Tibial artery (tissue), 4 donors: ENCODE measurements around the gene SPATA20.

Experiments used
- DNase-seq, 2 donors: peaks; one replicate each; pipeline ENCODE4 v3.0.0-alpha.2; 2019
- H3K27ac ChIP-seq, 2 donors: fragments of 200-600 bp; sonication (generic) in 1 of 2; 1 replicate in 1 of 2; 2 replicates in 1 of 2; pipeline ENCODE4 v1.5.1; 2018 to 2019; ENCODE audit warnings: mild to moderate bottlenecking in 1 of 2
- H3K27me3 ChIP-seq, 2 donors: fragments of 200-600 bp; sonication (generic) in 1 of 2; one replicate each; pipeline versions ENCODE4 v1.5.1 to v1.6.0; 2016 to 2019
- H3K36me3 ChIP-seq, 3 donors: fragments of 200-600 bp; sonication (generic) in 2 of 3; one replicate each; pipeline ENCODE4 v1.5.1; 2016 to 2019; ENCODE audit warnings: mild to moderate bottlenecking in 2 of 3
- H3K4me1 ChIP-seq, 4 donors: fragments of 200-600 bp; sonication (generic) in 2 of 4; 1 replicate in 3 of 4; 2 replicates in 1 of 4; pipeline ENCODE4 v1.5.1; 2016 to 2019
- H3K4me3 ChIP-seq, 2 donors: fragments of 200-600 bp; sonication (generic) in 1 of 2; 1 replicate in 1 of 2; 2 replicates in 1 of 2; pipeline ENCODE4 v1.5.1; 2018 to 2019; ENCODE audit warnings: mild to moderate bottlenecking in 2 of 2
- H3K9me3 ChIP-seq, 3 donors: fragments of 200-600 bp; sonication (generic) in 1 of 3; one replicate each; pipeline ENCODE4 v1.5.1; 2016 to 2019
- intact Hi-C: fragments of 100-400 bp; cut with DNase I; formaldehyde crosslinking; loops from one replicate; pipeline ENCODE4 v1.15.0; 2023; ENCODE audit warnings: low total_unique reads
- TF ChIP-seq, protein P1 (sequence below), 2 experiments: fragments of 200-600 bp in 1 of 2; fragments of 450-650 bp in 1 of 2; IDR thresholded peaks; one replicate each; pipeline ENCODE4 v1.5.1; 2017 to 2019; ENCODE audit warnings: antibody characterized with exemption in 2 of 2, mild to moderate bottlenecking in 1 of 2, moderate library complexity in 1 of 2

Gene SPATA20

DNA sequence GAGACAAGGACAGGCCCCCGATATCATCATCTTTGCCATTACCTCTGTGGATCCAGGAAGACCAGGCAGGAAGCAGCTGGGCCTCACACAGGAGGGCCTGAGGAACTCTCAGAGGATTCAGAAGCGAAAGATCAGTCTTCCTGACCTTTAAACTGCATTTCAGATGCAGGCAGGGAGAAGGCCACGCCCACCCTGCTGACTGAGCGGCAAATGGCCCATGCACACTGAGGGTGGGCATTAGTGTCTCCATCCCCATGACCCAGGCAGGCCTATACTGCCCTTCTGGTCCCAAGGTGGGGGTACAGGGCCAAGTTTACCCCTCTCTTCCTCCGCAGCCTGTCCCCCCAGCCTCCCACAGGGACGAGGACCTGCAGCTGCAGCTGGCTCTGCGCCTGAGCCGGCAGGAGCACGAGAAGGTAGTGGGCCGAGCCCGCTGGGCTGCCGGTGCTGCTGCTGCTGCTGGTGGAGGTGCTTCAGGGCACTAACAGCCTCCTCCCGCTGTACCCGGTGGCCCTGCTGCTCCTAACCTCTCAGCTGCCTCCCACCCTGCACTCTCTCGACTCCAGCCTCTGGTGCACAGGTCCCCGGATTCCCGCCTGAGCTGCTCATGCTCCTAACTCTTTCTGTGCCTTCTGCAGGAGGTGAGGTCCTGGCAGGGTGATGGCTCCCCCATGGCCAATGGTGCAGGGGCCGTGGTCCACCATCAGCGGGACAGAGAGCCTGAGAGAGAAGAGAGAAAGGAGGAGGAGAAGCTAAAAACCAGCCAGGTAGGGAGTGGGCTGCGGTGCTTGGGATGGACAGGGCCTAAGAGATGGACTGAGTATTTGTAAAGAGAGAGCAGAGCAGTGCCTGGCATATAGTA lies 8.2 kb upstream of the SPATA20 start:
- Histone ChIP-seq H3K36me3 (peaks cover 0 to 13% (median 0%) of the 10 kb centered on the region in 3 donors), H3K9me3 (no peaks in the 10 kb centered on the region), H3K4me3 (no peak overlapping the region), H3K27me3 (peaks cover 0 to 10% of the 10 kb centered on the region in 2 donors), H3K4me1 (peaks cover 7 to 34% (median 20%) of the 10 kb centered on the region in 4 donors), H3K27ac (no peak overlapping the region)
- no peak for DNase-seq
- TF ChIP-seq, protein P1, sequence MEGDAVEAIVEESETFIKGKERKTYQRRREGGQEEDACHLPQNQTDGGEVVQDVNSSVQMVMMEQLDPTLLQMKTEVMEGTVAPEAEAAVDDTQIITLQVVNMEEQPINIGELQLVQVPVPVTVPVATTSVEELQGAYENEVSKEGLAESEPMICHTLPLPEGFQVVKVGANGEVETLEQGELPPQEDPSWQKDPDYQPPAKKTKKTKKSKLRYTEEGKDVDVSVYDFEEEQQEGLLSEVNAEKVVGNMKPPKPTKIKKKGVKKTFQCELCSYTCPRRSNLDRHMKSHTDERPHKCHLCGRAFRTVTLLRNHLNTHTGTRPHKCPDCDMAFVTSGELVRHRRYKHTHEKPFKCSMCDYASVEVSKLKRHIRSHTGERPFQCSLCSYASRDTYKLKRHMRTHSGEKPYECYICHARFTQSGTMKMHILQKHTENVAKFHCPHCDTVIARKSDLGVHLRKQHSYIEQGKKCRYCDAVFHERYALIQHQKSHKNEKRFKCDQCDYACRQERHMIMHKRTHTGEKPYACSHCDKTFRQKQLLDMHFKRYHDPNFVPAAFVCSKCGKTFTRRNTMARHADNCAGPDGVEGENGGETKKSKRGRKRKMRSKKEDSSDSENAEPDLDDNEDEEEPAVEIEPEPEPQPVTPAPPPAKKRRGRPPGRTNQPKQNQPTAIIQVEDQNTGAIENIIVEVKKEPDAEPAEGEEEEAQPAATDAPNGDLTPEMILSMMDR (IDR thresholded peaks at IDR 0.05) = no peak
- intact Hi-C loops = no loop called here

DNA sequence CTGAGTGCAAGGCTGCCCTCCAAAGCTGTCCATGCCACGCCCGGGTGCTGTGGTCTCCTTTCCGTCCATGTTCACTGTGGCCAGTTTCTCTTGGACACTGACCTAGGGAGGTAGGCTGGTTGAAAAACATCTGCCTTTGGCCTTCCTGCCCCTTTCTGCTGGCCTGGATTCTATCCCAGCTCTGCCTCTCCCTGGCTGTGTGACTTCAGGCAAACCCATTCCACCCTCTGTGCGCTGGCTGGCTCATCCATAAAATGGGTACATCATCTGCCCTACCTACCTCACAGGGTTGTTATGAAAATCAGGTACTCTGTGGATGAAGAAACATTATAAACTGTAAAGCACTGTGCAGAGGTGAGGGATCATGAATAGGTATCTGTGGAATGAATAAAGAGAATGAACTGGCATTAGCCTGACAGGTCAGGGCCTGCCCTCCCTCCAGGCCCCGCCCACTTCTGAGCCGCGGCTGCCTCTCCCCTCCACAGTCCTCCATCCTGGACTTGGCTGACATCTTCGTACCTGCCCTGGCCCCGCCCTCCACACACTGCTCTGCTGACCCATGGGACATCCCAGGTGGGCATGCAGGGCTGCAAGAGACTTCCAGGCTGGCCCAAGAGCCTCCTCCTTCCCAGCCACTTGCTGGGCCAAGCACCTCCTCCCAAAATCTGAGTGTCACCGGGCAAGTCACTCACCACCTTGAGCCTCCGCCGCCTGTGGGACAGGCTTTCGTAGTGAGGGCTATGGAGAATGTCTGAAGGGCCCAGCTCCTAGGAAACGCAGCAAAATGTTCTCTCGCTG lies 7.0 kb upstream of the SPATA20 start:
- intact Hi-C loops = loop anchor here (5.0 kb wide), 1 partner anchor 58 kb away; no protein-coding TSS in a partner anchor
- TF ChIP-seq, protein P1 (IDR thresholded peaks at IDR 0.05) = no peak
- no peak for DNase-seq
- Histone ChIP-seq H3K9me3 (no peaks in the 10 kb centered on the region), H3K4me1 (peaks cover 7 to 24% (median 14%) of the 10 kb centered on the region in 4 donors), H3K36me3 (peaks cover 0 to 13% (median 0%) of the 10 kb centered on the region in 3 donors), H3K27me3 (no peaks in the 10 kb centered on the region), H3K4me3 (no peak overlapping the region), H3K27ac (no peak overlapping the region)

DNA sequence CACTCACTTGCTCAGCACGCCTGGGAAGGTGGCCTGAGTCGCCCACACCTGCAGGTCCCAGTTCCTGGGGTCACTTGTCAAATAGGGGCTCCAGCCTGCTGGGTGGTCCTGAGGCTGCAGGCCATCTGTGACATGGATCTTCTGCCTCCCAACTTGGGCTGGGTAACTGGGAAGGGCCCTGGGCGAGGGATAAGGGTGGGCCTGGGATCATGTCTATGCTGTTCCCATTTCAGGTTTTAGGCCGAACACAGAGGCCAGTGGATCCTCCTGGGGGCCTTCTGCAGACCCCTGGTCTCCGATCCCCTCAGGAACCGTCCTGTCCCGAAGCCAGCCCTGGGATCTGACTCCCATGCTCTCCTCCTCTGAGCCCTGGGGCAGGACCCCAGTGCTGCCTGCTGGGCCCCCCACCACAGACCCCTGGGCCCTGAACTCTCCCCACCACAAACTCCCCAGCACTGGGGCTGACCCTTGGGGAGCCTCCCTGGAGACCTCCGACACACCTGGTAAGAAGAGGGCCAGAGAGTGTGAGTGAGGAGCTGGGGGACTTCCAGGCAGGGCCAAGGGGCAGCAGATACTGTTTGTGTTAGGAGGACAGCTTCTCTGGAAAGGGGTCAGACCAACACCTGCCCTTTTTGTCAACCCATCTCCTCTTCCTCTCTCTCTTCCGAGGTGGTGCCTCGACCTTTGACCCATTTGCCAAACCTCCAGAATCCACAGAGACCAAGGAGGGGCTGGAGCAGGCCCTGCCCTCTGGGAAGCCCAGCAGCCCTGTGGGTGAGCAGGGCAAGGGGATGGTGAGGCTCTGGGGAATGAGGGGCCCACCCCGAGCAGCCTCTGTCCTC lies 6.2 kb upstream of the SPATA20 start:
- Histone ChIP-seq H3K4me3 (peak overlapping the region in 1 of 2 donors; percentile 64), H3K36me3 (peaks cover 0 to 13% (median 0%) of the 10 kb centered on the region in 3 donors), H3K27me3 (no peaks in the 10 kb centered on the region), H3K4me1 (peaks cover 7 to 24% (median 14%) of the 10 kb centered on the region in 4 donors), H3K27ac (no peak overlapping the region), H3K9me3 (no peaks in the 10 kb centered on the region)
- TF ChIP-seq, protein P1 (IDR thresholded peaks at IDR 0.05) = no peak
- intact Hi-C loops = loop anchor here (5.0 kb wide), 1 partner anchor 58 kb away; no protein-coding TSS in a partner anchor
- no peak for DNase-seq

DNA sequence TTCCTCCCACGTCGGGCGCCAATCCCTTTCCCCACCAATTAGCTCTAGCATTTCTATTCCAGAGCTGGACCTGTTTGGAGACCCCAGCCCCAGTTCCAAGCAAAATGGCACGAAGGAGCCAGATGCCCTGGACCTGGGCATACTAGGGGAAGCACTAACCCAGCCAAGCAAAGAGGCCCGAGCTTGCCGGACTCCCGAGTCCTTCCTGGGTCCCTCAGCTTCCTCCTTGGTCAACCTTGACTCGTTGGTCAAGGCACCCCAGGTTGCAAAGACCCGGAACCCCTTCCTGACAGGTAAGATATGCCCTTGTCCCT lies 5.6 kb upstream of the SPATA20 start:
- H3K9me3 ChIP-seq = no peaks in the 10 kb centered on the region
- DNase-seq = no peak
- H3K27me3 ChIP-seq = no peaks in the 10 kb centered on the region
- intact Hi-C loops = loop anchor here (5.0 kb wide), 1 partner anchor 59 kb away; no protein-coding TSS in a partner anchor
- H3K4me1 ChIP-seq = peaks cover 7 to 24% (median 14%) of the 10 kb centered on the region in 4 donors
- peaks cover 0 to 13% (median 0%) of the 10 kb centered on the region in 3 donors for H3K36me3 ChIP-seq
- TF ChIP-seq, protein P1 (IDR thresholded peaks at IDR 0.05) = no peak
- H3K27ac ChIP-seq = peak overlapping the region; percentile 29 to 65
- peak overlapping the region; percentile 63 to 64 for H3K4me3 ChIP-seq
